ENCODE results near the gene BEND3.

The BEND3 gene

DNA sequence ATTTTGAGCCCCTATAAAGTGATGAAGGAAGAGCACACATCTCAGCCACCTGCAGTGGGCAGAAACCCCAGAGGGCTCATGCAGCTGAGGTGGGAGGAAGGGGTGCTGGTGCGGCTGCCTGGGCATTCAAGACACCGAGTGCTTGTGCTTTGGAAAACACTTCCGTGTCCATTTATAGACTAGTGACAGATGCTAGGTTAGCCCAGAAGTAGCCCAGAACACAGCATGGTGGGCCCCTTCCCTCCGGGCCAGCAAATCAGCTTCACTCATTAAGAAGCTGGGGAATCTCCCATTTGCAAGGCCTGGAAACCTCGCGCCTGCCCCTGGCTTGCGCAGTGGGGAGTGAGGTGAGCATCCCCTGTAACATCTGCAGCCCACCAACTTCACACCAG, 12.9 kb downstream of the BEND3 start:
- ATAC-seq = no peak
- TF ChIP-seq, protein P1, sequence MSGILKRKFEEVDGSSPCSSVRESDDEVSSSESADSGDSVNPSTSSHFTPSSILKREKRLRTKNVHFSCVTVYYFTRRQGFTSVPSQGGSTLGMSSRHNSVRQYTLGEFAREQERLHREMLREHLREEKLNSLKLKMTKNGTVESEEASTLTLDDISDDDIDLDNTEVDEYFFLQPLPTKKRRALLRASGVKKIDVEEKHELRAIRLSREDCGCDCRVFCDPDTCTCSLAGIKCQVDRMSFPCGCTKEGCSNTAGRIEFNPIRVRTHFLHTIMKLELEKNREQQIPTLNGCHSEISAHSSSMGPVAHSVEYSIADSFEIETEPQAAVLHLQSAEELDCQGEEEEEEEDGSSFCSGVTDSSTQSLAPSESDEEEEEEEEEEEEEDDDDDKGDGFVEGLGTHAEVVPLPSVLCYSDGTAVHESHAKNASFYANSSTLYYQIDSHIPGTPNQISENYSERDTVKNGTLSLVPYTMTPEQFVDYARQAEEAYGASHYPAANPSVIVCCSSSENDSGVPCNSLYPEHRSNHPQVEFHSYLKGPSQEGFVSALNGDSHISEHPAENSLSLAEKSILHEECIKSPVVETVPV (CRISPR knock-in tag; IDR thresholded peaks at IDR 0.05) = no peak
- TF ChIP-seq BACH2 (CRISPR knock-in tag; IDR thresholded peaks at IDR 0.05; ENCODE audit: borderline replicate concordance) = no peak
- no peak for TF ChIP-seq ZNF565 (CRISPR knock-in tag; conservative IDR thresholded peaks at IDR 0.05; ENCODE audit: low read depth)
- TF ChIP-seq, protein P2, sequence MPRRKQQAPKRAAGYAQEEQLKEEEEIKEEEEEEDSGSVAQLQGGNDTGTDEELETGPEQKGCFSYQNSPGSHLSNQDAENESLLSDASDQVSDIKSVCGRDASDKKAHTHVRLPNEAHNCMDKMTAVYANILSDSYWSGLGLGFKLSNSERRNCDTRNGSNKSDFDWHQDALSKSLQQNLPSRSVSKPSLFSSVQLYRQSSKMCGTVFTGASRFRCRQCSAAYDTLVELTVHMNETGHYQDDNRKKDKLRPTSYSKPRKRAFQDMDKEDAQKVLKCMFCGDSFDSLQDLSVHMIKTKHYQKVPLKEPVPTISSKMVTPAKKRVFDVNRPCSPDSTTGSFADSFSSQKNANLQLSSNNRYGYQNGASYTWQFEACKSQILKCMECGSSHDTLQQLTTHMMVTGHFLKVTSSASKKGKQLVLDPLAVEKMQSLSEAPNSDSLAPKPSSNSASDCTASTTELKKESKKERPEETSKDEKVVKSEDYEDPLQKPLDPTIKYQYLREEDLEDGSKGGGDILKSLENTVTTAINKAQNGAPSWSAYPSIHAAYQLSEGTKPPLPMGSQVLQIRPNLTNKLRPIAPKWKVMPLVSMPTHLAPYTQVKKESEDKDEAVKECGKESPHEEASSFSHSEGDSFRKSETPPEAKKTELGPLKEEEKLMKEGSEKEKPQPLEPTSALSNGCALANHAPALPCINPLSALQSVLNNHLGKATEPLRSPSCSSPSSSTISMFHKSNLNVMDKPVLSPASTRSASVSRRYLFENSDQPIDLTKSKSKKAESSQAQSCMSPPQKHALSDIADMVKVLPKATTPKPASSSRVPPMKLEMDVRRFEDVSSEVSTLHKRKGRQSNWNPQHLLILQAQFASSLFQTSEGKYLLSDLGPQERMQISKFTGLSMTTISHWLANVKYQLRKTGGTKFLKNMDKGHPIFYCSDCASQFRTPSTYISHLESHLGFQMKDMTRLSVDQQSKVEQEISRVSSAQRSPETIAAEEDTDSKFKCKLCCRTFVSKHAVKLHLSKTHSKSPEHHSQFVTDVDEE (CRISPR knock-in tag; IDR thresholded peaks at IDR 0.05) = no peak
- TF ChIP-seq ZNF70 (CRISPR knock-in tag; IDR thresholded peaks at IDR 0.05) = no peak
- no peak for TF ChIP-seq GLIS3 (CRISPR knock-in tag; IDR thresholded peaks at IDR 0.05)
- no peak for TF ChIP-seq TOX (CRISPR knock-in tag; IDR thresholded peaks at IDR 0.05; ENCODE audit: borderline replicate concordance)
- no peak for TF ChIP-seq TCF4 (CRISPR knock-in tag; IDR thresholded peaks at IDR 0.05; ENCODE audit: borderline replicate concordance)
- TF ChIP-seq OSR1 (CRISPR knock-in tag; IDR thresholded peaks at IDR 0.05) = no peak
- TF ChIP-seq, protein P3, sequence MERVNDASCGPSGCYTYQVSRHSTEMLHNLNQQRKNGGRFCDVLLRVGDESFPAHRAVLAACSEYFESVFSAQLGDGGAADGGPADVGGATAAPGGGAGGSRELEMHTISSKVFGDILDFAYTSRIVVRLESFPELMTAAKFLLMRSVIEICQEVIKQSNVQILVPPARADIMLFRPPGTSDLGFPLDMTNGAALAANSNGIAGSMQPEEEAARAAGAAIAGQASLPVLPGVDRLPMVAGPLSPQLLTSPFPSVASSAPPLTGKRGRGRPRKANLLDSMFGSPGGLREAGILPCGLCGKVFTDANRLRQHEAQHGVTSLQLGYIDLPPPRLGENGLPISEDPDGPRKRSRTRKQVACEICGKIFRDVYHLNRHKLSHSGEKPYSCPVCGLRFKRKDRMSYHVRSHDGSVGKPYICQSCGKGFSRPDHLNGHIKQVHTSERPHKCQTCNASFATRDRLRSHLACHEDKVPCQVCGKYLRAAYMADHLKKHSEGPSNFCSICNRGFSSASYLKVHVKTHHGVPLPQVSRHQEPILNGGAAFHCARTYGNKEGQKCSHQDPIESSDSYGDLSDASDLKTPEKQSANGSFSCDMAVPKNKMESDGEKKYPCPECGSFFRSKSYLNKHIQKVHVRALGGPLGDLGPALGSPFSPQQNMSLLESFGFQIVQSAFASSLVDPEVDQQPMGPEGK (CRISPR knock-in tag; IDR thresholded peaks at IDR 0.05; ENCODE audit: borderline replicate concordance) = no peak
- TF ChIP-seq ZFP3 (CRISPR knock-in tag; IDR thresholded peaks at IDR 0.05) = no peak
- TF ChIP-seq ARNTL (CRISPR knock-in tag; IDR thresholded peaks at IDR 0.05; ENCODE audit: borderline replicate concordance, low read depth) = no peak
- no peak for TF ChIP-seq ZC3H10 (CRISPR knock-in tag; IDR thresholded peaks at IDR 0.05)

DNA sequence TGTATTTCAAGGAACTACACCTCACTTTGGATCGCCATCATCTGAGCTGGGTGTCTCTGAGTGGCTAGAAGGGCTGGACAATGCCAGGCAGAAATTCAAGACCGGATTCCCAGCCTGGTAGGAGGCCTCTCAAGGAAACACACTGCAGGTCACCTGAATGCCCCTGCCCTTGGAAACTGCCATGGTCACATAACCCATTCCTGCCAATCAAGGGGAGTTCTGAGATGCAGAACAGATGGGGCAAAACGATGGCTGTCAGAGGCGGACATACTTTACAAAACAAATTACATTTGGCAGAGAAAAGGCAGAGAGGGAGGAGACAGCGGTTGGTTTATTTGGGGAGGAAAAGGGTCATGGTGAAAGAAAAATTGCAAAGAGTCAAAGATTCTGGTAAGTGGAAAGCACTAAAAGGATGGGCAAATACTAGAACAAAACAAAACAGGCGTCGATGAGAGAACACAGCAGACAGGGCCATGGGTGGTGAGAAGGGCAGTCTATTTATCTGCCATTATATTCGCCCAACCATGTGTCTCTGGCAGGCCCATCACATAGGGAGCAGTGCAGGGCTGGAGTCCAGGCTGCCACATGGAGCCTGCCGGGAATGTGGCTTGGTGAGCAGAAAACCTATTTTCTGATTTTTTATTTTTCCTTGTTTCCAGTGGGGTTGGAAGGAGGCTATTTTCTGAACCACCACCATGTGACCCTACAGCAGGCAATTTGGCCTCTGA, 13.5 kb downstream of the BEND3 start:
- TF ChIP-seq OSR1 (CRISPR knock-in tag; IDR thresholded peaks at IDR 0.05) (no peak), ZFP30 (CRISPR knock-in tag; IDR thresholded peaks at IDR 0.05) (no peak)
- TF ChIP-seq, protein P4, sequence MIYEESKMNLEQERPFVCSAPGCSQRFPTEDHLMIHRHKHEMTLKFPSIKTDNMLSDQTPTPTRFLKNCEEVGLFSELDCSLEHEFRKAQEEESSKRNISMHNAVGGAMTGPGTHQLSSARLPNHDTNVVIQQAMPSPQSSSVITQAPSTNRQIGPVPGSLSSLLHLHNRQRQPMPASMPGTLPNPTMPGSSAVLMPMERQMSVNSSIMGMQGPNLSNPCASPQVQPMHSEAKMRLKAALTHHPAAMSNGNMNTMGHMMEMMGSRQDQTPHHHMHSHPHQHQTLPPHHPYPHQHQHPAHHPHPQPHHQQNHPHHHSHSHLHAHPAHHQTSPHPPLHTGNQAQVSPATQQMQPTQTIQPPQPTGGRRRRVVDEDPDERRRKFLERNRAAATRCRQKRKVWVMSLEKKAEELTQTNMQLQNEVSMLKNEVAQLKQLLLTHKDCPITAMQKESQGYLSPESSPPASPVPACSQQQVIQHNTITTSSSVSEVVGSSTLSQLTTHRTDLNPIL (CRISPR knock-in tag; IDR thresholded peaks at IDR 0.05; ENCODE audit: low read depth) = no peak

DNA sequence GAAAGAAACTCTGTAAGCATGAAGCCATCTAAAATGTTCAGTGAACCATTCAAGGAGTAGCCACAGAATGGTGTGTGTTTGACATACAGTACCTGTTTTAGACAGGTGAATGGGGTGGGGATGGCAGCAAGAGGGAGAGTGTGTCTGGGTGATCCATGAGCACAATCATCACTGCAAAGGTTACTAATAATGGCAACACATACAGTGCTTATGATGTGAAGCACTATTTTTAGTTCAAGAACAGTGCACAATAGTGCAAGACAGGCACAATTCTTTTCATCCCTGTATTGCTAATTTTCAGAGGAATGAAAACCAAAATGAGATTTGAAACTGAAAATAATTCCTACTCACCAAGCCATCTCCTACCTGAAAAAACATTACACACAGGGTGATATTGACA, 14.1 kb downstream of the BEND3 start:
- TF ChIP-seq ZC3H10 (CRISPR knock-in tag; IDR thresholded peaks at IDR 0.05) (no peak), ZFP30 (CRISPR knock-in tag; IDR thresholded peaks at IDR 0.05) (no peak), SNAI2 (CRISPR knock-in tag; IDR thresholded peaks at IDR 0.05) (no peak), ISL1 (CRISPR knock-in tag; IDR thresholded peaks at IDR 0.05) (no peak), TCF4 (CRISPR knock-in tag; IDR thresholded peaks at IDR 0.05; ENCODE audit: borderline replicate concordance) (no peak), ZNF8 (CRISPR knock-in tag; IDR thresholded peaks at IDR 0.05) (no peak), ZNF565 (CRISPR knock-in tag; conservative IDR thresholded peaks at IDR 0.05; ENCODE audit: low read depth) (no peak), GLIS3 (CRISPR knock-in tag; IDR thresholded peaks at IDR 0.05) (no peak), PPARA (CRISPR knock-in tag; IDR thresholded peaks at IDR 0.05; ENCODE audit: borderline replicate concordance) (no peak), RARB (CRISPR knock-in tag; IDR thresholded peaks at IDR 0.05) (no peak)
- TF ChIP-seq, protein P4 (CRISPR knock-in tag; IDR thresholded peaks at IDR 0.05; ENCODE audit: low read depth) = no peak
- TF ChIP-seq, protein P5, sequence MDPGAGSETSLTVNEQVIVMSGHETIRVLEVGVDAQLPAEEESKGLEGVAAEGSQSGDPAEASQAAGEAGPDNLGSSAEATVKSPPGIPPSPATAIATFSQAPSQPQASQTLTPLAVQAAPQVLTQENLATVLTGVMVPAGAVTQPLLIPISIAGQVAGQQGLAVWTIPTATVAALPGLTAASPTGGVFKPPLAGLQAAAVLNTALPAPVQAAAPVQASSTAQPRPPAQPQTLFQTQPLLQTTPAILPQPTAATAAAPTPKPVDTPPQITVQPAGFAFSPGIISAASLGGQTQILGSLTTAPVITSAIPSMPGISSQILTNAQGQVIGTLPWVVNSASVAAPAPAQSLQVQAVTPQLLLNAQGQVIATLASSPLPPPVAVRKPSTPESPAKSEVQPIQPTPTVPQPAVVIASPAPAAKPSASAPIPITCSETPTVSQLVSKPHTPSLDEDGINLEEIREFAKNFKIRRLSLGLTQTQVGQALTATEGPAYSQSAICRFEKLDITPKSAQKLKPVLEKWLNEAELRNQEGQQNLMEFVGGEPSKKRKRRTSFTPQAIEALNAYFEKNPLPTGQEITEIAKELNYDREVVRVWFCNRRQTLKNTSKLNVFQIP (CRISPR knock-in tag; IDR thresholded peaks at IDR 0.05; ENCODE audit: borderline replicate concordance, low read depth) = no peak
- TF ChIP-seq, protein P2 (CRISPR knock-in tag; IDR thresholded peaks at IDR 0.05) = no peak
- ATAC-seq = no peak

More for the DNA sequence above, 13.5 kb downstream of the BEND3 start:
- ATAC-seq = no peak

All from SK-N-SH treated with all-trans-retinoic acid at 6 μM for 48 hours (cell line).